Stomach (tissue), 9 donors: ENCODE results near the gene LFNG. TPM values are rescaled to one million over a fixed set of nuclear protein-coding genes. Genes with fewer than 3 reads are reported as not detected.

Experiments used
- DNase-seq, 2 donors: peaks; one replicate each; pipeline versions ENCODE4 v3.0.0 to v3.0.0-alpha.2; 2013 to 2019
- H3K27ac ChIP-seq, 5 donors: fragments of 200-600 bp in 4 of 5; sonication (generic) in 4 of 5; one replicate each; pipeline ENCODE4 v1.5.1; 2013 to 2019; ENCODE audit warnings: mild to moderate bottlenecking in 1 of 5, moderate library complexity in 1 of 5
- H3K27me3 ChIP-seq, 3 donors: fragments of 200-600 bp; sonication (generic); one replicate each; pipeline ENCODE4 v1.5.1; 2017 to 2019; ENCODE audit warnings: mixed run types in 1 of 3
- H3K36me3 ChIP-seq, 4 donors: fragments of 200-600 bp; sonication (generic); 1 replicate in 3 of 4; 2 replicates in 1 of 4; pipeline ENCODE4 v1.5.1; 2016 to 2019
- H3K4me1 ChIP-seq, 4 donors: fragments of 200-600 bp; sonication (generic); one replicate each; pipeline ENCODE4 v1.5.1; 2016 to 2019
- H3K4me3 ChIP-seq, 4 donors: fragments of 200-600 bp; sonication (generic) in 3 of 4; one replicate each; pipeline ENCODE4 v1.5.1; 2016 to 2019; ENCODE audit warnings: mild to moderate bottlenecking in 1 of 4
- H3K9me3 ChIP-seq, 4 donors: fragments of 200-600 bp; sonication (generic); one replicate each; pipeline ENCODE4 v1.5.1; 2016 to 2019
- EP300 ChIP-seq: sonication (generic); formaldehyde crosslinking; IDR thresholded peaks from one replicate; pipeline ENCODE4 v1.6.1; 2017; ENCODE audit warnings: antibody characterized with exemption
- POLR2A ChIP-seq, 4 donors: fragments of 450-650 bp; IDR thresholded peaks; one replicate each; pipeline ENCODE4 v1.6.1; 2016; ENCODE audit warnings: antibody characterized with exemption in 4 of 4, control low read depth in 2 of 4, mild to moderate bottlenecking in 1 of 4, moderate library complexity in 1 of 4
- POLR2AphosphoS5 ChIP-seq, 3 donors: sonication (generic); formaldehyde crosslinking; IDR thresholded peaks; one replicate each; pipeline ENCODE4 v1.6.1; 2016; ENCODE audit warnings: antibody characterized with exemption in 3 of 3
- WGBS, 5 donors: extraction: QIAGEN DNeasy Blood & Tissue Kit in 3 of 5; methylation state at CpG; one replicate each; pipeline versions ENCODE4 v1.1.5 to v1.1.7; 2013 to 2018; 5-methylcytosine and 5-hydroxymethylcytosine counted together
- intact Hi-C: fragments of 100-400 bp; cut with DNase I; formaldehyde crosslinking; loops from one replicate; pipeline ENCODE4 v1.15.1; 2023; ENCODE audit warnings: low total_unique reads
- polyA plus RNA-seq, 3 donors: library from polyadenylated mRNA; stranded (reverse); fragments of 200-250 nt; gene quantifications; one replicate each; pipeline ENCODE4 v1.2.3, GENCODE V29; 2013
- total RNA-seq, 5 donors: library from RNA; depleted of rRNA; stranded (reverse); fragments of >200 nt; gene quantifications; one replicate each; pipeline versions ENCODE4 v1.1.0 to v1.2.3, GENCODE V29; 2014 to 2016
- TF ChIP-seq, protein P1 (sequence below), 7 experiments: fragments of 450-650 bp in 4 of 7; fragments of 200-600 bp in 3 of 7; sonication (generic) in 3 of 7; IDR thresholded peaks; one replicate each; pipeline ENCODE4 v1.5.1; 2016 to 2019; ENCODE audit warnings: antibody characterized with exemption in 7 of 7, control low read depth in 2 of 7, mild to moderate bottlenecking in 1 of 7
- donor health status: healthy with polysubstance abuse.
- donor health status: Bipolar disorder and iron deficiency.
- donor health status: healthy.

Gene LFNG
- total and polyA plus RNA-seq, 8 donors, result 8.0 to 103 (median 17.4) TPM

- Histone ChIP-seq H3K27me3 (peaks cover 0 to 6% (median 0%) of the 10 kb centered on the region in 3 donors), H3K4me1 (peaks cover 10 to 29% (median 20%) of the 10 kb centered on the region in 4 donors), H3K36me3 (no peaks in the 10 kb centered on the region), H3K4me3 (no peak overlapping the region), H3K9me3 (no peaks in the 10 kb centered on the region), H3K27ac (no peak overlapping the region)
- TF ChIP-seq POLR2A (IDR thresholded peaks at IDR 0.05) (no peak), POLR2AphosphoS5 (IDR thresholded peaks at IDR 0.05) (no peak), EP300 (no peak)
- TF ChIP-seq, protein P1, sequence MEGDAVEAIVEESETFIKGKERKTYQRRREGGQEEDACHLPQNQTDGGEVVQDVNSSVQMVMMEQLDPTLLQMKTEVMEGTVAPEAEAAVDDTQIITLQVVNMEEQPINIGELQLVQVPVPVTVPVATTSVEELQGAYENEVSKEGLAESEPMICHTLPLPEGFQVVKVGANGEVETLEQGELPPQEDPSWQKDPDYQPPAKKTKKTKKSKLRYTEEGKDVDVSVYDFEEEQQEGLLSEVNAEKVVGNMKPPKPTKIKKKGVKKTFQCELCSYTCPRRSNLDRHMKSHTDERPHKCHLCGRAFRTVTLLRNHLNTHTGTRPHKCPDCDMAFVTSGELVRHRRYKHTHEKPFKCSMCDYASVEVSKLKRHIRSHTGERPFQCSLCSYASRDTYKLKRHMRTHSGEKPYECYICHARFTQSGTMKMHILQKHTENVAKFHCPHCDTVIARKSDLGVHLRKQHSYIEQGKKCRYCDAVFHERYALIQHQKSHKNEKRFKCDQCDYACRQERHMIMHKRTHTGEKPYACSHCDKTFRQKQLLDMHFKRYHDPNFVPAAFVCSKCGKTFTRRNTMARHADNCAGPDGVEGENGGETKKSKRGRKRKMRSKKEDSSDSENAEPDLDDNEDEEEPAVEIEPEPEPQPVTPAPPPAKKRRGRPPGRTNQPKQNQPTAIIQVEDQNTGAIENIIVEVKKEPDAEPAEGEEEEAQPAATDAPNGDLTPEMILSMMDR (IDR thresholded peaks at IDR 0.05), result no peak
- DNase-seq, result no peak
- 81 to 85% (median 82%) methylated on average over 5 to 14 of the region's 14 CpGs for WGBS, 5 donors
- intact Hi-C loops, result no loop called here
These were observed 14.2 kb upstream of the LFNG start for GRCh38 chr7:2505401-2505800.

- TF ChIP-seq EP300 (no peak), POLR2AphosphoS5 (IDR thresholded peaks at IDR 0.05) (no peak), POLR2A (IDR thresholded peaks at IDR 0.05) (no peak)
- TF ChIP-seq, protein P1 (IDR thresholded peaks at IDR 0.05), result no peak
- Histone ChIP-seq H3K9me3 (no peaks in the 10 kb centered on the region), H3K27me3 (no peaks in the 10 kb centered on the region), H3K4me3 (no peak overlapping the region), H3K27ac (peak overlapping the region in 1 of 5 donors; percentile 32), H3K36me3 (no peaks in the 10 kb centered on the region), H3K4me1 (peaks cover 29 to 49% (median 40%) of the 10 kb centered on the region in 4 donors)
- DNase-seq, result no peak
- intact Hi-C loops, result no loop called here
- WGBS, 5 donors, result 86 to 93% (median 90%) methylated on average over 24 to 26 of the region's 26 CpGs
These were observed 12.2 kb upstream of the LFNG start for GRCh38 chr7:2507208-2507916.

DNA sequence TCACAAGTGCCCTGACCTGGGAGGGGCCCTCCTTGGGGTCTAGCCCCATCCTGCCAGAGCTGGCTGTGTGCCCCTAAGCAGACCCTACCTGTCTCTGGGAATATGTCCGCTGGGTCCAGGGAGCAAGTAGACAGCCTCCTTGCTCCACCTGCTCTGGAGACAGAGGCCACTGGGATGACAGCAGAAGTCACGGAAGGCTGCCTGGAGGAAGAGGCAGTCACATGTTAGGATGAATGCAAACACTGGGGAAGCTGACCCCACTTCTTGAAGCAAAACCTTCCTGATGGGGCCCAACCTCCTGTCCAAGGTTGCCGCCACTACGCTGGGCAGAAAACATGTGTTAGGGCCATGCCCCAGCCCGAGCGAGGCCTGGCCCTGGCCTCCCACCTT is 11.7 kb upstream of the LFNG start:
- WGBS, 5 donors, result 82 to 100% (median 92%) methylated on average over 2 to 6 of the region's 6 CpGs

DNA sequence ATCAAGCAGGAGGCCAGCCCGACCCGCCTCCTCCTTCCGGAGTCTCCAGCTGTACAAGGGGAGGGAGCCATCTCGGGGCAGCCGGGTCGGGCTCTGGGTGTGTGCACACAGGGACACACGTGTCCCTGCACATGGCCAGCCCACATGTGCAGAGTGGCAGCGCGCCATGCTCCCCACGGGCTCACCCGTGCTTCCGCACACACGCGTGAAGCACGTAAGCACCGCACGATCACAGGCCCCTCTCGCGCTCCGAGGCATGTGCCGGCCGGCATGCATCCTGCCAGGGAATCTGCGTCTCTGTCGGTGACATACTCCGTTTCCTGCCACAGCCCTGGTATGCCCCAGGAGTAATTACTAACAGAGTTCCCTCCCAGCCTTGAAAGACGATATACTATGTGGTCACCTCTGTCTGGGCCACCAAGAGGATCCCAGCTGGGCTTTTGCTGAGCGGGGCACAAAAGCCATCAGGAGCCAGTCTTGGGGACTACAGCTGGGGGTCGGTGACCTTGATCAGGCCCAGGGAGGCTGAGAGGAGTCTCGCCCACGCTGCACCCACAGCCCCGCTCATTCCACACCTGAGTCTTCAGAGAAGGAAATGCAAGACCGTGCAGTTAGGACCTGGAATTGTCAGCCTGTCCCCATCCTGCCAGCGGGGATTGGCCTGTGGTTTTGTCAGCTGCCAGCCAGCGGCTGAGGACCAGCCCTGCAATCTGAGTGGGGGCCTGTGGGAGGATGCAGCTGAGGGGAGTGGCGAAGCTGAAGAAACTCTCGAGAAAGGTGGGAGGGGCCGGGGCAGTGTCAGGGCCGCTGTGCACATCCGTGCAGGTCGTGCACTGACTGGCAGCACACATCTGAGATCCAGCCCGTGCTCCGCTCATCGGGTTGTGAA is 11.0 kb upstream of the LFNG start:
- Histone ChIP-seq H3K4me3 (no peak overlapping the region), H3K27ac (peak overlapping the region in 4 of 5 donors; percentile 25 to 52 (median 38)), H3K27me3 (no peaks in the 10 kb centered on the region), H3K4me1 (peaks cover 31 to 57% (median 46%) of the 10 kb centered on the region in 4 donors), H3K9me3 (no peaks in the 10 kb centered on the region), H3K36me3 (no peaks in the 10 kb centered on the region)
- WGBS, 5 donors, result 54 to 63% (median 57%) methylated on average over 36 to 43 of the region's 43 CpGs
- TF ChIP-seq, protein P1 (IDR thresholded peaks at IDR 0.05), result no peak
- no peak for TF ChIP-seq EP300
- TF ChIP-seq POLR2A (IDR thresholded peaks at IDR 0.05), result no peak
- no peak for TF ChIP-seq POLR2AphosphoS5 (IDR thresholded peaks at IDR 0.05)
- DNase-seq, result peak in 1 of 2 donors; percentile 82
- intact Hi-C loops, result no loop called here

More for the DNA sequence above, 11.7 kb upstream of the LFNG start:
- no peak for DNase-seq
- no peak for TF ChIP-seq EP300
- no peak for TF ChIP-seq POLR2AphosphoS5 (IDR thresholded peaks at IDR 0.05)
- TF ChIP-seq, protein P1 (IDR thresholded peaks at IDR 0.05), result no peak
- no peak for TF ChIP-seq POLR2A (IDR thresholded peaks at IDR 0.05)
- Histone ChIP-seq H3K4me1 (peaks cover 31 to 54% (median 45%) of the 10 kb centered on the region in 4 donors), H3K36me3 (no peaks in the 10 kb centered on the region), H3K27me3 (no peaks in the 10 kb centered on the region), H3K9me3 (no peaks in the 10 kb centered on the region), H3K27ac (peak overlapping the region in 4 of 5 donors; percentile 25 to 52 (median 33)), H3K4me3 (no peak overlapping the region)
- intact Hi-C loops, result no loop called here
